ENCODE measurements around the gene PDE5A.

The PDE5A gene

GRCh38 chr4:119525005-119525749, 103.4 kb downstream of the PDE5A start:
- DNase-seq (ENCODE audit: low read depth in 1 of 2, low spot score in 1 of 2): no peak

- no peak for DNase-seq (ENCODE audit: low read depth in 1 of 2, low spot score in 1 of 2)
Observed at GRCh38 chr4:119523399-119523798, 105.2 kb downstream of the PDE5A start.

GRCh38 chr4:119521268-119521667, 107.3 kb downstream of the PDE5A start:
- DNase-seq (ENCODE audit: low read depth in 1 of 2, low spot score in 1 of 2): no peak

GRCh38 chr4:119518915-119519410, 109.6 kb downstream of the PDE5A start:
- DNase-seq (ENCODE audit: low read depth in 1 of 2, low spot score in 1 of 2): no peak

GRCh38 chr4:119518230-119518892, 110.2 kb downstream of the PDE5A start:
- DNase-seq (ENCODE audit: low read depth in 1 of 2, low spot score in 1 of 2): no peak

- DNase-seq (ENCODE audit: low read depth in 1 of 2, low spot score in 1 of 2): no peak
Observed at GRCh38 chr4:119517361-119518229, 111.0 kb downstream of the PDE5A start.

- DNase-seq (ENCODE audit: low read depth in 1 of 2, low spot score in 1 of 2): no peak
Observed at GRCh38 chr4:119512398-119512797, 116.2 kb downstream of the PDE5A start.

GRCh38 chr4:119510395-119511149, 118.0 kb downstream of the PDE5A start:
- DNase-seq (ENCODE audit: low read depth in 1 of 2, low spot score in 1 of 2): no peak

GRCh38 chr4:119508281-119508680, 120.3 kb downstream of the PDE5A start:
- DNase-seq (ENCODE audit: low read depth in 1 of 2, low spot score in 1 of 2): no peak

GRCh38 chr4:119506806-119507205, 121.8 kb downstream of the PDE5A start:
- DNase-seq (ENCODE audit: low read depth in 1 of 2, low spot score in 1 of 2): no peak

- no peak for DNase-seq (ENCODE audit: low read depth in 1 of 2, low spot score in 1 of 2)
Observed at GRCh38 chr4:119504616-119505015, 124.0 kb downstream of the PDE5A start.

GRCh38 chr4:119501740-119502139, 126.9 kb downstream of the PDE5A start:
- DNase-seq (ENCODE audit: low read depth in 1 of 2, low spot score in 1 of 2): no peak

GRCh38 chr4:119498527-119498926, 130.1 kb downstream of the PDE5A start:
- no peak for DNase-seq (ENCODE audit: low read depth in 1 of 2, low spot score in 1 of 2)

GRCh38 chr4:119493886-119494285, 134.7 kb downstream of the PDE5A start:
- no peak for DNase-seq (ENCODE audit: low read depth in 1 of 2, low spot score in 1 of 2)

GRCh38 chr4:119493419-119493818, 135.2 kb downstream of the PDE5A start:
- no peak for DNase-seq (ENCODE audit: low read depth in 1 of 2, low spot score in 1 of 2)

- DNase-seq (ENCODE audit: low read depth in 1 of 2, low spot score in 1 of 2): no peak
Observed at GRCh38 chr4:119490335-119490734, 138.3 kb downstream of the PDE5A start.

- no peak for DNase-seq (ENCODE audit: low read depth in 1 of 2, low spot score in 1 of 2)
Observed at GRCh38 chr4:119489305-119489704, 139.3 kb downstream of the PDE5A start.

- no peak for DNase-seq (ENCODE audit: low read depth in 1 of 2, low spot score in 1 of 2)
Observed at GRCh38 chr4:119480331-119480730, 148.3 kb downstream of the PDE5A start.

GRCh38 chr4:119479835-119480234, 148.8 kb downstream of the PDE5A start:
- no peak for DNase-seq (ENCODE audit: low read depth in 1 of 2, low spot score in 1 of 2)

- DNase-seq (ENCODE audit: low read depth in 1 of 2, low spot score in 1 of 2): no peak
Observed at GRCh38 chr4:119479180-119479808, 149.3 kb downstream of the PDE5A start.

All from stimulated activated CD4-positive, alpha-beta T cell treated with anti-CD3 and anti-CD28 coated beads, Interleukin-15, amount 100 ng/mL, for 1 hour (primary cell).